ENCODE data around the gene CLMP. TPM values are rescaled to one million over a fixed set of nuclear protein-coding genes. Genes with fewer than 3 reads are reported as not detected.

Gene CLMP
- total and polyA plus RNA-seq, 9 of the 15 experiments (the other 6 are each of a cell fraction or from before 2014, with no cell fraction given), result 0.02 to 0.15 (median 0.03) TPM; not detected in 6

DNA sequence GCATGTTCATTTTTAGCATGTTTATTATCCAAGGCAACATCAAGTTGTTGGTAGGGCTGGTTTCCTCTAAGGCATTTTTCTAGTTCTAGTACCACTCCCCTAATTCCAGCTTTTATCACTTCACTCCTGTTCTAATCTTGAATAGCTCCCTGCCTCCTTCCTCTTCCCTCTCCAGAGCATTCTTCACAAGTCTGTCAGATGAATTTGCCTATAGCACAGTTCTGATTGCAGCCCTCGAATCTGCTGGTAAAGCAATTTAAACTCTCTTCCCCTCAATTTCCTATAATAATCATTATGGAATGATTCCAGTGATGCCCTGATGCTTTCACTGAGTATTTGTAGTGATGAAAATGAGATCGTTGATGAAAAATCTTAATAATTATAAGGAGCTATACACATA is 43.3 kb downstream of the CLMP start:
- WGBS (ENCODE audit: insufficient coverage, low coverage, missing lambda C conversion rate), result 0% methylated on average over 2 of the region's 2 CpGs
- no peak for ATAC-seq
- H3K4me2 ChIP-seq (ENCODE audit: insufficient read depth, low read length), result no peak overlapping the region
- H2AFZ ChIP-seq (ENCODE audit: low read depth, low read length), result no peak overlapping the region
- no peak overlapping the region for H3K4me3 ChIP-seq
- no TSS peak for BruUV-seq (replicated peaks)
- in situ Hi-C loops (cut with MboI), result no loop called here
- H3K27ac ChIP-seq (ENCODE audit: extremely low read depth, low read depth, low read length), result no peak overlapping the region
- TF ChIP-seq, protein P1, sequence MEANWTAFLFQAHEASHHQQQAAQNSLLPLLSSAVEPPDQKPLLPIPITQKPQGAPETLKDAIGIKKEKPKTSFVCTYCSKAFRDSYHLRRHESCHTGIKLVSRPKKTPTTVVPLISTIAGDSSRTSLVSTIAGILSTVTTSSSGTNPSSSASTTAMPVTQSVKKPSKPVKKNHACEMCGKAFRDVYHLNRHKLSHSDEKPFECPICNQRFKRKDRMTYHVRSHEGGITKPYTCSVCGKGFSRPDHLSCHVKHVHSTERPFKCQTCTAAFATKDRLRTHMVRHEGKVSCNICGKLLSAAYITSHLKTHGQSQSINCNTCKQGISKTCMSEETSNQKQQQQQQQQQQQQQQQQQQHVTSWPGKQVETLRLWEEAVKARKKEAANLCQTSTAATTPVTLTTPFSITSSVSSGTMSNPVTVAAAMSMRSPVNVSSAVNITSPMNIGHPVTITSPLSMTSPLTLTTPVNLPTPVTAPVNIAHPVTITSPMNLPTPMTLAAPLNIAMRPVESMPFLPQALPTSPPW (CRISPR knock-in tag; IDR thresholded peaks at IDR 0.05), result no peak
- TF ChIP-seq, protein P2, sequence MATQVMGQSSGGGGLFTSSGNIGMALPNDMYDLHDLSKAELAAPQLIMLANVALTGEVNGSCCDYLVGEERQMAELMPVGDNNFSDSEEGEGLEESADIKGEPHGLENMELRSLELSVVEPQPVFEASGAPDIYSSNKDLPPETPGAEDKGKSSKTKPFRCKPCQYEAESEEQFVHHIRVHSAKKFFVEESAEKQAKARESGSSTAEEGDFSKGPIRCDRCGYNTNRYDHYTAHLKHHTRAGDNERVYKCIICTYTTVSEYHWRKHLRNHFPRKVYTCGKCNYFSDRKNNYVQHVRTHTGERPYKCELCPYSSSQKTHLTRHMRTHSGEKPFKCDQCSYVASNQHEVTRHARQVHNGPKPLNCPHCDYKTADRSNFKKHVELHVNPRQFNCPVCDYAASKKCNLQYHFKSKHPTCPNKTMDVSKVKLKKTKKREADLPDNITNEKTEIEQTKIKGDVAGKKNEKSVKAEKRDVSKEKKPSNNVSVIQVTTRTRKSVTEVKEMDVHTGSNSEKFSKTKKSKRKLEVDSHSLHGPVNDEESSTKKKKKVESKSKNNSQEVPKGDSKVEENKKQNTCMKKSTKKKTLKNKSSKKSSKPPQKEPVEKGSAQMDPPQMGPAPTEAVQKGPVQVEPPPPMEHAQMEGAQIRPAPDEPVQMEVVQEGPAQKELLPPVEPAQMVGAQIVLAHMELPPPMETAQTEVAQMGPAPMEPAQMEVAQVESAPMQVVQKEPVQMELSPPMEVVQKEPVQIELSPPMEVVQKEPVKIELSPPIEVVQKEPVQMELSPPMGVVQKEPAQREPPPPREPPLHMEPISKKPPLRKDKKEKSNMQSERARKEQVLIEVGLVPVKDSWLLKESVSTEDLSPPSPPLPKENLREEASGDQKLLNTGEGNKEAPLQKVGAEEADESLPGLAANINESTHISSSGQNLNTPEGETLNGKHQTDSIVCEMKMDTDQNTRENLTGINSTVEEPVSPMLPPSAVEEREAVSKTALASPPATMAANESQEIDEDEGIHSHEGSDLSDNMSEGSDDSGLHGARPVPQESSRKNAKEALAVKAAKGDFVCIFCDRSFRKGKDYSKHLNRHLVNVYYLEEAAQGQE (IDR thresholded peaks at IDR 0.05; ENCODE audit: borderline replicate concordance), result no peak
- TF ChIP-seq, protein P2 (CRISPR knock-in tag; IDR thresholded peaks at IDR 0.05; ENCODE audit: low read depth), result no peak
- TF ChIP-seq NFXL1 (CRISPR knock-in tag; IDR thresholded peaks at IDR 0.05), result no peak
- TF ChIP-seq ZNF23 (CRISPR knock-in tag; IDR thresholded peaks at IDR 0.05), result no peak
- TF ChIP-seq DMBX1 (CRISPR knock-in tag; IDR thresholded peaks at IDR 0.05; ENCODE audit: borderline replicate concordance), result no peak
- no peak for TF ChIP-seq ZNF830 (CRISPR knock-in tag; IDR thresholded peaks at IDR 0.05)
- no peak for TF ChIP-seq POLR2AphosphoS2 (IDR thresholded peaks at IDR 0.05; ENCODE audit: low read length)
- no peak for TF ChIP-seq MCM3 (IDR thresholded peaks at IDR 0.05)
- no peak for TF ChIP-seq FOSL1 (tag; conservative IDR thresholded peaks at IDR 0.05)
- H3K9me3 ChIP-seq (replicated peaks; ENCODE audit: control insufficient read depth, insufficient read depth, low read depth, low read length), result no peaks in the 10 kb centered on the region
- H3K36me3 ChIP-seq (ENCODE audit: control insufficient read depth, insufficient read depth, low read length), result no peaks in the 10 kb centered on the region
- intact Hi-C loops (cut with micrococcal nuclease), result no loop called here
- no peaks in the 10 kb centered on the region for H4K20me1 ChIP-seq (replicated peaks; ENCODE audit: control insufficient read depth, insufficient read depth, low read length)
- peaks cover 0 to 12% of the 10 kb centered on the region in 2 experiments; a peak in 4 of 5 replicates for H3K27me3 ChIP-seq (ENCODE audit: control insufficient read depth in 2 of 2, insufficient read depth in 2 of 2, low read length in 2 of 2)
- no peak for FAIRE-seq
- no peaks in the 10 kb centered on the region for H3K9me1 ChIP-seq (ENCODE audit: control insufficient read depth, insufficient read depth, low read length)
- POLR2A ChIA-PET, result interaction anchor here (1.2 to 1.3 kb wide), 2 partner anchors 13 to 22 kb away, joined by 3 to 4 read pairs; no protein-coding TSS in a partner anchor
- no peaks in the 10 kb centered on the region for H3K4me1 ChIP-seq (replicated peaks in 1 of 2; ENCODE audit: control insufficient read depth in 2 of 2, insufficient read depth in 2 of 2, low read length in 2 of 2)
- no peak for DNase-seq (ENCODE audit: extremely low read depth in 1 of 4, low spot score in 3 of 4)
- no peak overlapping the region for H3K9ac ChIP-seq (ENCODE audit: insufficient read depth in 1 of 2, low read depth in 2 of 2, low read length in 2 of 2)
- CTCF ChIA-PET (ENCODE audit: low intra/inter-chr PET ratio), result no interaction called here
- no peaks in the 10 kb centered on the region for H3K79me2 ChIP-seq (ENCODE audit: control insufficient read depth, insufficient read depth, low read length)

All from K562 (cell line).